Measurements from ENCODE around the gene CHRNB4.

DNA sequence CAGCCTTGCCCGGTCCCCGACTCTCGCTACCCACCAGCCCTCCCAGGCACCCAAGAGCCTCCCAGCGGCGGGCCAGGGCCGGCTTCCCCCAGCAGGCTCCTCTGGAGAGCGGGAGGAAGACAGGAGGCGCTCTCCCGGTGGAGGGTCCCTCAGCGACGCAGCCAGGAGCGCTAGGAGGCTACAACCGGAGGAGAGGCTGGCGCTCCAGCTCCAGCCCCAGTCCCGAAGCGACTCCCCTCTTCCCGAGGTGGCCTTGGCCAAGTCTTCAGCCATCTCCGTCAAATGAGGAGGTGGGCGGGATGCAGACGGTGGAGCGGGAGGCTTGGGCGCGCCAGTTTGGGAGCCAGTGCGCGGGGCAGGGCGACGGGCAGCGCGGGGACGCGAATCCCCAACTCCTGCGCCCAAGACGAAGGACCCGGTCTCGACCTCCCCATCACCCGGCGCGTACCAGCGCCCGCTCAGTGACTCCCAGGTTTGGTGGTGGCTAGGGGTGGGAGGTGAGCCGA lies 20.9 kb downstream of the CHRNB4 start:
- TF ChIP-seq, protein P1, sequence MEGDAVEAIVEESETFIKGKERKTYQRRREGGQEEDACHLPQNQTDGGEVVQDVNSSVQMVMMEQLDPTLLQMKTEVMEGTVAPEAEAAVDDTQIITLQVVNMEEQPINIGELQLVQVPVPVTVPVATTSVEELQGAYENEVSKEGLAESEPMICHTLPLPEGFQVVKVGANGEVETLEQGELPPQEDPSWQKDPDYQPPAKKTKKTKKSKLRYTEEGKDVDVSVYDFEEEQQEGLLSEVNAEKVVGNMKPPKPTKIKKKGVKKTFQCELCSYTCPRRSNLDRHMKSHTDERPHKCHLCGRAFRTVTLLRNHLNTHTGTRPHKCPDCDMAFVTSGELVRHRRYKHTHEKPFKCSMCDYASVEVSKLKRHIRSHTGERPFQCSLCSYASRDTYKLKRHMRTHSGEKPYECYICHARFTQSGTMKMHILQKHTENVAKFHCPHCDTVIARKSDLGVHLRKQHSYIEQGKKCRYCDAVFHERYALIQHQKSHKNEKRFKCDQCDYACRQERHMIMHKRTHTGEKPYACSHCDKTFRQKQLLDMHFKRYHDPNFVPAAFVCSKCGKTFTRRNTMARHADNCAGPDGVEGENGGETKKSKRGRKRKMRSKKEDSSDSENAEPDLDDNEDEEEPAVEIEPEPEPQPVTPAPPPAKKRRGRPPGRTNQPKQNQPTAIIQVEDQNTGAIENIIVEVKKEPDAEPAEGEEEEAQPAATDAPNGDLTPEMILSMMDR (IDR thresholded peaks at IDR 0.05) = no peak
- no peak for TF ChIP-seq EZH2 (IDR thresholded peaks at IDR 0.05; ENCODE audit: borderline replicate concordance, insufficient read depth, low read depth, low read length, poor library complexity, severe bottlenecking)
